Aorta (tissue), 5 donors: ENCODE results near the gene ATXN7L1. TPM values are rescaled to one million over a fixed set of nuclear protein-coding genes. Genes with fewer than 3 reads are reported as not detected.

Source experiments
- ATAC-seq: fragments of 200-7000 bp; cut with Tn5 transposase; one replicate; pipeline ENCODE4 v1.9.1; 2022; ENCODE audit warnings: moderate library complexity; ENCODE audit not compliant: low FRiP score
- DNase-seq, 2 donors: peaks; one replicate each; pipeline ENCODE4 v3.0.0-alpha.2; 2020
- H3K27ac ChIP-seq, 2 donors: one replicate each; pipeline ENCODE4 v1.5.1; 2013; ENCODE audit warnings: low read length in 2 of 2, mild to moderate bottlenecking in 2 of 2, moderate library complexity in 2 of 2, control low read depth in 1 of 2, inconsistent platforms in 1 of 2, low read depth in 1 of 2
- H3K27me3 ChIP-seq, 2 donors: one replicate each; pipeline ENCODE4 v1.6.1; 2013; ENCODE audit warnings: control low read depth in 1 of 2, low read length in 1 of 2, mild to moderate bottlenecking in 1 of 2, moderate library complexity in 1 of 2; ENCODE audit not compliant: insufficient read depth in 2 of 2, control insufficient read depth in 1 of 2
- H3K36me3 ChIP-seq, 2 donors: one replicate each; pipeline ENCODE4 v1.6.1; 2013; ENCODE audit warnings: control low read depth in 1 of 2, low read length in 1 of 2, mild to moderate bottlenecking in 1 of 2; ENCODE audit not compliant: insufficient read depth in 2 of 2, control insufficient read depth in 1 of 2
- H3K4me1 ChIP-seq, 2 donors: one replicate each; pipeline ENCODE4 v1.6.1; 2013; ENCODE audit warnings: low read length in 2 of 2, control low read depth in 1 of 2, mild to moderate bottlenecking in 1 of 2, moderate library complexity in 1 of 2; ENCODE audit not compliant: insufficient read depth in 2 of 2, control insufficient read depth in 1 of 2
- H3K4me3 ChIP-seq, 2 donors: one replicate each; pipeline ENCODE4 v1.5.1; 2013; ENCODE audit warnings: low read length in 2 of 2, control low read depth in 1 of 2, mild to moderate bottlenecking in 1 of 2
- H3K9me3 ChIP-seq: one replicate; pipeline ENCODE4 v1.6.1; 2013; ENCODE audit warnings: mild to moderate bottlenecking, low read length; ENCODE audit not compliant: control insufficient read depth
- WGBS, 2 donors: extraction: QIAGEN DNeasy Blood & Tissue Kit; methylation state at CpG; one replicate each; pipeline ENCODE4 v1.1.7; 2013; 5-methylcytosine and 5-hydroxymethylcytosine counted together
- intact Hi-C, 2 donors: fragments of 100-400 bp; cut with DNase I; formaldehyde crosslinking; loops; one replicate each; pipeline versions ENCODE4 v1.14.2 to v1.15.0; 2022
- polyA plus RNA-seq, 2 donors: library from polyadenylated mRNA; stranded (reverse); fragments of 200-250 nt; gene quantifications; one replicate each; pipeline ENCODE4 v1.2.3, GENCODE V29; 2013
- total RNA-seq, 2 donors: library from RNA; stranded (reverse); fragmentation: NEBNext Ultra II Directional; extraction: Animal tissue kit (Norgen Biotek cat#: 25700); gene quantifications; one replicate each; pipeline ENCODE4 v1.2.1, GENCODE V29; 2021
- donor health status: healthy with polysubstance abuse.
- donor health status: Bipolar disorder and iron deficiency.
- donor health status: DM: no; HTN: no; CAD: no.
- donor health status: DM: no; HTN: no; CAD: no.
- donor health status: DM: yes; HTN: yes; CAD: no.

The ATXN7L1 gene
- total and polyA plus RNA-seq, 4 donors, result 2.5 to 20.1 (median 8.4) TPM

- DNase-seq, result no peak
- 84% methylated on average over 16 of the region's 16 CpGs for WGBS, 2 donors
- no peak overlapping the region for H3K4me3 ChIP-seq
- H3K4me1 ChIP-seq, result no peaks in the 10 kb centered on the region
- peaks cover 0 to 6% of the 10 kb centered on the region in 2 donors for H3K36me3 ChIP-seq
- intact Hi-C loops, result no loop called here
- H3K27ac ChIP-seq, result no peak overlapping the region
- no peak for ATAC-seq
- no peaks in the 10 kb centered on the region for H3K27me3 ChIP-seq
- no peaks in the 10 kb centered on the region for H3K9me3 ChIP-seq
Measured at GRCh38 chr7:105640956-105641810, 235.2 kb downstream of the ATXN7L1 start.

DNA sequence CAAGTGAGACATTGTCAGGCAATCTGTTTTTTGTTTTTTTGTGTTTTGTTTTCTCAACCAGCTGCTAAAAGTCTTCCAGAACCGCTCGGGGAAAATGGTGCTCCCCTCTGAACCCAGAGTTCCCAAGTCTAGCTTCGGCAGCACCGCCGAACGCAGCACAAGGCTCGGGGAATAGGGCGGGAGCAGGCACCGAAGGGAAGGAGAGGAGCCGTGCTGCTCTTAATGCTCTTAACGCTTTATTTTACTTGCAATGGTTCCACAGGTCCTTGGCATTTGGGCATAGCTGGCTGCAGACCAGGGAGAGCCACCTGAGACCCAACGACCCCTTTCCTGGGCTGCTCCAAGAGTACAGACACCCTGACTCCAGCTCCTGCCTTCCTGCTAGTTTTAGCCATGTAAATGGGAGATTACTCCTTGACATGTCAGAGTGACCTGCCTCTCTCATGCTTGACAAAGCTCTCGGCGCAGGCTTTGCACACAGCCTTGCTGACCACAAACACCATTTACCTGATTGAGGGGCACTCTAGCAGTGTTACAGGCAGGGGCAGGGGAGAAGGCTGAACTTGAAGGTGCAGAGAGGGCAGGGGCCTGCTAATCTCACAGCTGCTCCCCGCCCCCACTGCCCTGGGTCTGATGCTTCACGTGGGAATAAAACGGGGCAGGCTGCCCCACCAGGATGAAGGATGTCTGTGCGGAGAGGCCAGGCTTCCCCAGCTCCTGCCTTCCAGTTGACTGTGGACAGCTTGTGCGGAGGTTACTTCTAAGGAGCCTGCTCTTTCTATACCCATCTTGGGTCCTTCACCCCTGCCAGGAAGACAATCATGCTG is 236.5 kb downstream of the ATXN7L1 start:
- 85 to 87% methylated on average over 19 of the region's 19 CpGs for WGBS, 2 donors
- no peaks in the 10 kb centered on the region for H3K27me3 ChIP-seq
- H3K27ac ChIP-seq, result no peak overlapping the region
- H3K4me1 ChIP-seq, result no peaks in the 10 kb centered on the region
- intact Hi-C loops, result no loop called here
- DNase-seq (no peak), ATAC-seq (no peak)
- H3K36me3 ChIP-seq, result peaks cover 0 to 6% of the 10 kb centered on the region in 2 donors
- no peak overlapping the region for H3K4me3 ChIP-seq
- H3K9me3 ChIP-seq, result no peaks in the 10 kb centered on the region

DNA sequence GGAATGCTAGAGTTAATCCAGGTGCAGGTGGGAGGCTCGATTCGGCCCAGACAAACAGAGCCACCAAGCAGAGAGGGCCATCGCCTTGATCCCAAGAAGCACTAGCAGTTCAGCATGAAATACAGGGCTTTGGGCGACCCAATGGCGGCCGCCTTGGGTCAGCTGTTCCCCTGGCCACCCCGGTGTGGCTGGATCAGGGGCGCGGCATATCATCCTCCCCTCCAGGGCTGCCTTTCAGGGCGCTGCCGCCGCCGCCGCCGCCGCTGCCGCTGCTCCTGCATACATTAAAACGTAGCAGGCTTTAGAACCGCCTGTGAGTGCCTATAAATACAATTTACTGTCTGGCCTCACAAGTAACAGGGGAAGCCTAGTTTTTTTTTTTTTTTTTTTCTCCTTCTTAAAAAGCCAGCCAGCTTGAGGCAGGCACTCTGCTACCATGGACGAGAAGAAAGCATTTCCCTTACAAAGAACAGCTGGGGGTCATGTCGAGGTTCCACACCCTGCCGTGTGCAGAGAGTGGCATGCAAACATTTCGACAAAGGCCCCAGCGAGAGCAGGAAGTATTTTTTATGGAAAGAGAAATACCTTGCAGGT is 237.4 kb downstream of the ATXN7L1 start:
- Histone ChIP-seq H3K4me1 (no peaks in the 10 kb centered on the region), H3K4me3 (no peak overlapping the region), H3K27ac (no peak overlapping the region), H3K9me3 (no peaks in the 10 kb centered on the region), H3K36me3 (peaks cover 0 to 6% of the 10 kb centered on the region in 2 donors), H3K27me3 (no peaks in the 10 kb centered on the region)
- WGBS, 2 donors, result 79 to 80% methylated on average over 23 to 24 of the region's 24 CpGs
- intact Hi-C loops, result no loop called here
- ATAC-seq (no peak), DNase-seq (no peak)

DNA sequence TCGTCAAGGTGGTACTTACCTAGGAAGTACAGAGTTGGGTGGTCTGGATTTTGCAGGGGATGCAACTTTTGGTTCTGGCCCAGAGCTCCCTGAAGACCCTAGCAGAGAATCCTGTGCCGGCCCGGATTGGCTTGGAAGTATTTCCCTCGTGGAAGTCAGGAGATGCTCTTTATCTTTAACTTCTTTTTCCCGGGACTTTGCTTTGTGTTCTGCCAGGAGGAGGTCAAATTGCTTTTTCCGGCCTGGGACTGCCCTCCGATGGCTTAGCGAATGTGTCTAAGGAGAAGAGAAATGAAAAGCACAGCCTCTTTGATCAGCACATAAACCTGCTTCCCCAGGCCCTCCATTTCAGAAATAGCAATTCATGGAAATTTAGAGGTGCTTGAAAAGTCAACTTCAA is 238.1 kb downstream of the ATXN7L1 start:
- 87 to 88% methylated on average over 8 of the region's 8 CpGs for WGBS, 2 donors
- Histone ChIP-seq H3K9me3 (no peaks in the 10 kb centered on the region), H3K4me1 (no peaks in the 10 kb centered on the region), H3K27me3 (no peaks in the 10 kb centered on the region), H3K36me3 (peaks cover 0 to 6% of the 10 kb centered on the region in 2 donors), H3K27ac (no peak overlapping the region), H3K4me3 (no peak overlapping the region)
- intact Hi-C loops, result no loop called here
- ATAC-seq, result no peak
- no peak for DNase-seq

DNA sequence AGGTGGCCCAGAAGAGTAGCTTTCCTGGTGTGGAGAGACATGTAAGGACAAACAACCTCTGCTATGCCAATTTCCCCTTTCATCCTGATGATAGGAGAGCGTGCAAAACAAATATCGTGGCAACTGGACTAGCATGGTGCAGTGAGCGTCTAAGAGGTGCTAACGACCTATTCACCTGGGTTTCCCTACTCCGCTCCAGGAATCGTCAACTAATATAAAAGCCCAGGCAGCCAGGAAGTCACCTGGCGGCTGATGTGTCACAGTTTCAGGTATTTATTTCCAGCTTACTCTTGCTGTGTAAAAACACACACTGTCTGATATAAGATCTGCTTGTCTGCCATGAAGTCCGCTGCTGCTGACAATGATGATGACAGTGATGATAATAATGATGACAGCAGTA is 238.6 kb downstream of the ATXN7L1 start:
- H3K4me1 ChIP-seq, result no peaks in the 10 kb centered on the region
- DNase-seq (no peak), ATAC-seq (no peak)
- H3K27me3 ChIP-seq, result no peaks in the 10 kb centered on the region
- H3K27ac ChIP-seq, result no peak overlapping the region
- peaks cover 0 to 6% of the 10 kb centered on the region in 2 donors for H3K36me3 ChIP-seq
- H3K4me3 ChIP-seq, result no peak overlapping the region
- WGBS, 2 donors, result 92 to 95% methylated on average over 8 of the region's 8 CpGs
- no peaks in the 10 kb centered on the region for H3K9me3 ChIP-seq
- intact Hi-C loops, result no loop called here

DNA sequence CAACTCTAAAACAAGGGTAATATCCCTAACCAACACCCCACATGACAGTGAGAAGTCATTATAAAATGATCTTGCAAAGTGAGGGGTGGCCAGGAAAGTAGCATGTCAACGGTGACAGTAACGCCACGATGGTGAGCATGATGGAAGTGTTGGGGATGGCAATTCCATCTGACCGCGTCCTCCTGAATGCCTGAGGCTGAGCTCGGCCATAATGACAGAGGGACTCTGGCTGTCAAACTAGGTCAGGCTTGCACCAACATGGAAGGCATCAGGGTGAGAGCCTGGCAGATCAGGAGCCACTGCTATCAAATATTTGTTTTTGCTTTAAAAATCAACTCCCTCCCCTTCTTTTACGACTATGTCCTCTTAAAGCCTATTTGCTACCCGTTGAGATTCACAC is 239.4 kb downstream of the ATXN7L1 start:
- no peak overlapping the region for H3K4me3 ChIP-seq
- 88 to 92% methylated on average over 8 of the region's 8 CpGs for WGBS, 2 donors
- intact Hi-C loops, result no loop called here
- H3K27ac ChIP-seq, result no peak overlapping the region
- peaks cover 0 to 7% of the 10 kb centered on the region in 2 donors for H3K36me3 ChIP-seq
- H3K27me3 ChIP-seq, result no peaks in the 10 kb centered on the region
- no peaks in the 10 kb centered on the region for H3K4me1 ChIP-seq
- H3K9me3 ChIP-seq, result no peaks in the 10 kb centered on the region
- no peak for ATAC-seq
- no peak for DNase-seq

DNA sequence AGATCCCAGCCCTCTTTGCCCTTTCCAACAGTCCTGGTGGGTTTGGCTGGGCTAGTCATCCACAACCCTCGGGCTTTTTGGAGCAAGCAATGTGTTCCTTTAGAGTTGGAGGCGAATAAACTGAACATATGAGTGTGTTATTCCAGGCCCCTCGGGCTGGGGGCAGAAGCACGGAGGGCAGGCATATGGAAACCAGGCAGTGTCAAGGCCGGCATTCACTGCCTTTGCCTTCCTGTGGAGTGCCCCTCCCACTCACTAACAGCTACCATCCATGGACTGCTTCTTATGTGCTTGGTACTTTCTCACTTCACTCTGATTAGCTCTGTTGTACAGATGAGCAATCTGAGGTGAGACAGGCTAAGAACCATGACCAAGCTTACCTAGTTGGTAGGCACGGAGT is 241.2 kb downstream of the ATXN7L1 start:
- WGBS, 2 donors, result 71 to 77% methylated on average over 6 of the region's 6 CpGs
- Histone ChIP-seq H3K36me3 (peaks cover 0 to 8% of the 10 kb centered on the region in 2 donors), H3K27me3 (no peaks in the 10 kb centered on the region), H3K9me3 (no peaks in the 10 kb centered on the region), H3K4me3 (no peak overlapping the region), H3K27ac (no peak overlapping the region), H3K4me1 (no peaks in the 10 kb centered on the region)
- DNase-seq (no peak), ATAC-seq (no peak)
- intact Hi-C loops, result no loop called here

DNA sequence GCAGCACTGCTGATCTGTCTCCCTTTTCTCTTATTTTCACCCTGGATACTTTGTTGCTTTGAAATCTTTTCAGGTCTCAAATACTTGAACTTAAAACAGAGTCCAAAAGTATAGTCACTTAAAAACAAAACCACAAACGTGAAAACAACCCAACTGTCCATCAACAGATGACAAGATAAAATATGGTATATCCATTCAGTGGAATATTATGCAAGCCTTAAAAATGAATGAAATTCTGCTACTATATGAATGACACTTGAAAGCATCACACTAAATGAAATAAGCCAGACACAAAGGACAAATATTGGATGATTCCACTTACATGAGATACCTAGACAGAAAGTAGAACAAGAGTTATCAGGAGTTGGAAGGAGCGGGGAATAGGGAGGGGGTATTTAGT is 250.4 kb downstream of the ATXN7L1 start:
- DNase-seq (no peak), ATAC-seq (no peak)
- Histone ChIP-seq H3K4me1 (no peaks in the 10 kb centered on the region), H3K36me3 (peaks cover 0 to 5% of the 10 kb centered on the region in 2 donors), H3K9me3 (no peaks in the 10 kb centered on the region), H3K27ac (no peak overlapping the region), H3K27me3 (no peaks in the 10 kb centered on the region), H3K4me3 (no peak overlapping the region)
- 93 to 94% methylated on average over 2 of the region's 2 CpGs for WGBS, 2 donors
- intact Hi-C loops, result no loop called here
